EH (cell line): ENCODE data around the gene CERT1.
"Not testable (repeated sequence)": the region's sequence is repeated elsewhere in the genome, so short reads cannot be mapped to it uniquely, and the experiment has no call there.

Experiments
- DNase-seq: peaks from one replicate; pipeline ENCODE4 v3.0.0-alpha.2; 2015; ENCODE audit warnings: low read depth

The CERT1 gene

GRCh38 chr5:75511435-75512382, at the start of gene CERT1, which contains the start of gene POLK:
CERT1 (minus strand) TSS chr5:75511629; CDS start chr5:75511207, 422 bp downstream.
POLK (plus strand) TSS chr5:75511891.
- DNase-seq: peak; percentile 99

- DNase-seq: not testable (repeated sequence)
Observed at GRCh38 chr5:75560655-75561054, 49.2 kb upstream of the CERT1 start.

- DNase-seq: peak; percentile 40
Observed at GRCh38 chr5:75558981-75559632, 47.7 kb upstream of the CERT1 start.

- peak; percentile 18 for DNase-seq
Observed at GRCh38 chr5:75558221-75558620, 46.8 kb upstream of the CERT1 start.

GRCh38 chr5:75553358-75553757, 41.9 kb upstream of the CERT1 start:
- DNase-seq: no peak

GRCh38 chr5:75552764-75553163, 41.3 kb upstream of the CERT1 start:
- no peak for DNase-seq

- DNase-seq: peak; percentile 85
Observed at GRCh38 chr5:75551471-75551870, 40.0 kb upstream of the CERT1 start.

- DNase-seq: no peak
Observed at GRCh38 chr5:75550597-75550996, 39.2 kb upstream of the CERT1 start.

GRCh38 chr5:75547812-75548211, 36.4 kb upstream of the CERT1 start:
- no peak for DNase-seq

GRCh38 chr5:75546830-75547229, 35.4 kb upstream of the CERT1 start:
- no peak for DNase-seq

GRCh38 chr5:75545131-75545530, 33.7 kb upstream of the CERT1 start:
- DNase-seq: no peak

- DNase-seq: peak; percentile 3
Observed at GRCh38 chr5:75538211-75538610, 26.8 kb upstream of the CERT1 start.

- peak; percentile 29 for DNase-seq
Observed at GRCh38 chr5:75536694-75537360, 25.4 kb upstream of the CERT1 start.

GRCh38 chr5:75536147-75536546, 24.7 kb upstream of the CERT1 start:
- no peak for DNase-seq

GRCh38 chr5:75534734-75535133, 23.3 kb upstream of the CERT1 start:
- no peak for DNase-seq

GRCh38 chr5:75533716-75534115, 22.3 kb upstream of the CERT1 start:
- DNase-seq: peak; percentile 83

- no peak for DNase-seq
Observed at GRCh38 chr5:75532190-75532589, 20.8 kb upstream of the CERT1 start.

- DNase-seq: no peak
Observed at GRCh38 chr5:75529185-75529584, 17.8 kb upstream of the CERT1 start.

- no peak for DNase-seq
Observed at GRCh38 chr5:75526070-75526469, 14.6 kb upstream of the CERT1 start.

- no peak for DNase-seq
Observed at GRCh38 chr5:75525344-75525743, 13.9 kb upstream of the CERT1 start.

GRCh38 chr5:75524591-75524990, 13.2 kb upstream of the CERT1 start:
- no peak for DNase-seq

- peak; percentile 26 for DNase-seq
Observed at GRCh38 chr5:75524071-75524470, 12.6 kb upstream of the CERT1 start.

GRCh38 chr5:75523275-75523674, 11.8 kb upstream of the CERT1 start:
- DNase-seq: no peak
